Keratinocyte (primary cell): ENCODE data around the gene RNF182. TPM values are rescaled to one million over a fixed set of nuclear protein-coding genes. Genes with fewer than 3 reads are reported as not detected.

Source experiments
- DNase-seq: peaks from one replicate; pipeline ENCODE4 v3.0.0-alpha.2; 2011; ENCODE audit warnings: low read depth, missing footprints, low spot score
- FAIRE-seq: peaks from 2 replicates; lab custom pipeline; 2011; peaks lifted over from hg19 to GRCh38; lab: Jason Lieb, UNC
- H2AFZ ChIP-seq: 2 replicates; pipeline ENCODE4 v1.6.0; 2012; ENCODE audit warnings: low read length, control low read depth, inconsistent platforms; ENCODE audit not compliant: control insufficient read depth
- H3K27ac ChIP-seq: 2 replicates; pipeline ENCODE4 v1.5.1; 2011; ENCODE audit warnings: low read length; ENCODE audit not compliant: control insufficient read depth, insufficient read depth
- H3K27me3 ChIP-seq: 3 replicates; pipeline ENCODE4 v1.6.0; 2011; ENCODE audit warnings: low read length; ENCODE audit not compliant: control insufficient read depth, insufficient read depth; ENCODE audit errors: extremely low read depth
- H3K36me3 ChIP-seq, 2 experiments: 2 replicates in 1 of 2; 3 replicates in 1 of 2; pipeline ENCODE4 v1.5.1; 2011; ENCODE audit warnings: low read length in 2 of 2, mild to moderate bottlenecking in 1 of 2; ENCODE audit not compliant: control insufficient read depth in 2 of 2, insufficient read depth in 2 of 2; ENCODE audit errors: extremely low read depth in 1 of 2
- H3K4me1 ChIP-seq: 3 replicates; pipeline ENCODE4 v1.5.1; 2011; ENCODE audit warnings: low read length; ENCODE audit not compliant: control insufficient read depth, insufficient read depth; ENCODE audit errors: extremely low read depth
- H3K4me2 ChIP-seq: 3 replicates; pipeline ENCODE4 v1.6.0; 2011; ENCODE audit warnings: low read depth, low read length; ENCODE audit not compliant: control insufficient read depth, insufficient read depth; ENCODE audit errors: extremely low read depth
- H3K4me3 ChIP-seq, 3 experiments: fragments of 200-600 bp in 1 of 3; sonication (generic) in 1 of 3; 2 replicates in 2 of 3; 3 replicates in 1 of 3; pipeline ENCODE4 v1.5.1; 2011 to 2016; ENCODE audit warnings: low read length in 3 of 3, mild to moderate bottlenecking in 3 of 3, control low read depth in 2 of 3, inconsistent platforms in 1 of 3, low read depth in 1 of 3, mixed read lengths in 1 of 3, mixed run types in 1 of 3, moderate library complexity in 1 of 3; ENCODE audit not compliant: control insufficient read depth in 2 of 3, insufficient read depth in 2 of 3; ENCODE audit errors: extremely low read depth in 1 of 3
- H3K79me2 ChIP-seq: 2 replicates; pipeline ENCODE4 v1.6.0; 2012; ENCODE audit warnings: low read length; ENCODE audit not compliant: control insufficient read depth, insufficient read depth
- H3K9ac ChIP-seq: 3 replicates; pipeline ENCODE4 v1.6.0; 2011; ENCODE audit warnings: low read length; ENCODE audit not compliant: control insufficient read depth, insufficient read depth; ENCODE audit errors: extremely low read depth
- H3K9me1 ChIP-seq: 3 replicates; pipeline ENCODE4 v1.6.0; 2011; ENCODE audit warnings: low read length; ENCODE audit not compliant: control insufficient read depth, insufficient read depth; ENCODE audit errors: extremely low read depth
- H3K9me3 ChIP-seq: 2 replicates; pipeline ENCODE4 v1.5.1; 2012; ENCODE audit warnings: low read depth, low read length; ENCODE audit not compliant: control insufficient read depth
- H4K20me1 ChIP-seq: 3 replicates; pipeline ENCODE4 v1.6.0; 2011; ENCODE audit warnings: low read length; ENCODE audit not compliant: control insufficient read depth, insufficient read depth; ENCODE audit errors: extremely low read depth
- EZH2 ChIP-seq: IDR thresholded peaks from one replicate; pipeline ENCODE4 v1.6.1; 2012; ENCODE audit warnings: inconsistent platforms, mild to moderate bottlenecking, low read length, moderate library complexity
- dilution Hi-C: fragments of 300-500 bp; cut with MboI; formaldehyde crosslinking; loops from one replicate; pipeline ENCODE4 v1.7.0; 2020; ENCODE audit warnings: low sequenced_read_pairs; ENCODE audit not compliant: extremely low pct_ligation_motif_present
- polyA plus RNA-seq, 5 experiments: library from polyadenylated mRNA; depleted of rRNA in 3 of 5; stranded (reverse) in 3 of 5; stranded (forward) in 1 of 5; unstranded in 1 of 5; fragments of >200 nt; gene quantifications; 1 replicate in 1 of 5; 2 replicates in 3 of 5; 3 replicates in 1 of 5; pipeline versions ENCODE4 v1.2.1 to v1.2.3, GENCODE V29; 2011 to 2012; ENCODE audit warnings: missing spikeins in 2 of 5, low read depth in 1 of 5, low replicate concordance in 1 of 5
- TF ChIP-seq, protein P1 (sequence below), 3 experiments: IDR thresholded peaks in 1 of 3; conservative IDR thresholded peaks in 1 of 3; optimal IDR thresholded peaks in 1 of 3; 2 replicates in 2 of 3; 3 replicates in 1 of 3; pipeline versions ENCODE3 to v1.5.1; 2011; ENCODE audit warnings: low read length in 3 of 3, mild to moderate bottlenecking in 3 of 3, moderate library complexity in 2 of 3, control low read depth in 1 of 3, inconsistent platforms in 1 of 3; ENCODE audit not compliant: insufficient read depth in 2 of 3; ENCODE audit errors: extremely low read depth in 1 of 3

The RNF182 gene
- polyA plus RNA-seq, 1 donor (not counting 4 experiments of a cell fraction or from before 2014, with no cell fraction given), result 2.0 TPM

DNA sequence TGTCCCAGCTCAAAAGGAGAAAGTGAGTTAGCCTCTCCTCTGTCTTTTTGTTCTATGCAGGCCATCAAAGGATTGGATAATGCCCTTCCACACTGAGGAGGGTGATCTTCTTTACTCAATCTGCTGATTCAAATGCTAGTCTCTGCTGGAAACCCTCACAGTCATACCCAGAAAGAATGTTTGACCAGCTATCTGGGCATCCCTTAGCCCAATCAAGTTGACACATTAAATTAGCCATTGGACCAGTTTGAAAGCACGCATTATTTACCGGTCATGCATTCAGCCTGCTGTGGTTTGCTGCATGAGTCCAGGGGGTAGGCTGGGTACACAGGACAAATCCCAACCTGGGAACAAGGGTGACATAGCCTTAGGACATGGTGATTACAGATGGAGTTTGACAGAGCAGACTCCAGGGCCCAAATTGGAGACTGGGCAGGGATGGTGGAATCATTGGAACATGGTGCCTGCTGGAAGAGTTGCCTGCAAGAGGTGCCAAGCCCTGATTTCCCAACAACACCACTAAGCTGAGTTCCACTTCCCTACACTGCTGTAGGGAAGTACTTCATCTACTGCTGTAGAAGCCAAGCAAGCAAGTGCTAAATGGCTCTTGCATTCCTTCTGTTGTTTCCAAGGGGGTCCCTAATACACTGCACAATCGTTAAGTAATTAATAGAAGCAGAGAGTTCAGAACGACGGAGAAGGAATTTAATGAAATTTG, 87.7 kb downstream of the RNF182 start:
- no peaks in the 10 kb centered on the region for H3K27me3 ChIP-seq
- no peak overlapping the region for H3K27ac ChIP-seq
- no peaks in the 10 kb centered on the region for H4K20me1 ChIP-seq
- no peak for DNase-seq
- no peaks in the 10 kb centered on the region for H3K9me3 ChIP-seq
- no peaks in the 10 kb centered on the region for H3K9me1 ChIP-seq
- TF ChIP-seq EZH2, result no peak
- TF ChIP-seq, protein P1, sequence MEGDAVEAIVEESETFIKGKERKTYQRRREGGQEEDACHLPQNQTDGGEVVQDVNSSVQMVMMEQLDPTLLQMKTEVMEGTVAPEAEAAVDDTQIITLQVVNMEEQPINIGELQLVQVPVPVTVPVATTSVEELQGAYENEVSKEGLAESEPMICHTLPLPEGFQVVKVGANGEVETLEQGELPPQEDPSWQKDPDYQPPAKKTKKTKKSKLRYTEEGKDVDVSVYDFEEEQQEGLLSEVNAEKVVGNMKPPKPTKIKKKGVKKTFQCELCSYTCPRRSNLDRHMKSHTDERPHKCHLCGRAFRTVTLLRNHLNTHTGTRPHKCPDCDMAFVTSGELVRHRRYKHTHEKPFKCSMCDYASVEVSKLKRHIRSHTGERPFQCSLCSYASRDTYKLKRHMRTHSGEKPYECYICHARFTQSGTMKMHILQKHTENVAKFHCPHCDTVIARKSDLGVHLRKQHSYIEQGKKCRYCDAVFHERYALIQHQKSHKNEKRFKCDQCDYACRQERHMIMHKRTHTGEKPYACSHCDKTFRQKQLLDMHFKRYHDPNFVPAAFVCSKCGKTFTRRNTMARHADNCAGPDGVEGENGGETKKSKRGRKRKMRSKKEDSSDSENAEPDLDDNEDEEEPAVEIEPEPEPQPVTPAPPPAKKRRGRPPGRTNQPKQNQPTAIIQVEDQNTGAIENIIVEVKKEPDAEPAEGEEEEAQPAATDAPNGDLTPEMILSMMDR (optimal IDR thresholded peaks at IDR 0.05 in 1 of 3, IDR thresholded peaks at IDR 0.05 in 1 of 3, conservative IDR thresholded peaks at IDR 0.05 in 1 of 3; ENCODE audit: extremely low read depth in 1 of 3, insufficient read depth in 2 of 3, low read length in 3 of 3), result no peak
- no peaks in the 10 kb centered on the region for H3K79me2 ChIP-seq
- no peak overlapping the region for H3K9ac ChIP-seq
- H3K4me3 ChIP-seq, result no peak overlapping the region
- H2AFZ ChIP-seq, result no peak overlapping the region
- no peak overlapping the region for H3K4me2 ChIP-seq
- H3K4me1 ChIP-seq, result no peaks in the 10 kb centered on the region
- dilution Hi-C loops, result no loop called here
- H3K36me3 ChIP-seq, result no peaks in the 10 kb centered on the region
- no peak for FAIRE-seq

DNA sequence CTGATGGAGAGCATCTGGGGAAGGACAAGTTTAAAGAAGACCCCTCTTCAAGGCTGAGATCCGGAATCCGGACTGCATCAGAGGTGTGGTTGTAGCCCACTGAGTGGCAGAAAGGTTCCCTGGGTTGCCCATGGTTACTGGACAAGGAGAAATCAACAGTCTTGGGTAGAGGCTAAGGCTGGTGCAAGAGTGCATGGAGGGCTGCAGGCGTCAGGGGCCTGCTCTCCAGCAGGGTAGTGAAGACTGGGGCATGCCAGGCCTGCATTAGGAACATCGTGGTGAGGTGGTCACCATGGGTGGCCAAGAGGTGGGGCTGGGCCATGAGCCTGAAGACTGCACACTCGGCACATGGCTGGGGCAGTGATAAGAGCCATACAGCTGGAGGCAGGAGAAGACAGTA, 91.2 kb downstream of the RNF182 start:
- Histone ChIP-seq H3K27ac (no peak overlapping the region), H3K4me3 (no peak overlapping the region), H3K4me1 (no peaks in the 10 kb centered on the region), H3K4me2 (no peak overlapping the region), H3K9me1 (no peaks in the 10 kb centered on the region), H3K27me3 (no peaks in the 10 kb centered on the region), H2AFZ (no peak overlapping the region), H3K9me3 (no peaks in the 10 kb centered on the region), H3K36me3 (no peaks in the 10 kb centered on the region), H4K20me1 (no peaks in the 10 kb centered on the region), H3K9ac (no peak overlapping the region), H3K79me2 (no peaks in the 10 kb centered on the region)
- dilution Hi-C loops, result no loop called here
- TF ChIP-seq EZH2, result no peak
- TF ChIP-seq, protein P1 (optimal IDR thresholded peaks at IDR 0.05 in 1 of 3, IDR thresholded peaks at IDR 0.05 in 1 of 3, conservative IDR thresholded peaks at IDR 0.05 in 1 of 3; ENCODE audit: extremely low read depth in 1 of 3, insufficient read depth in 2 of 3, low read length in 3 of 3), result no peak
- FAIRE-seq (no peak), DNase-seq (no peak)
